ENCODE data around the gene TRPM1.
A peak's percentile ranks its signal among the peaks of the same experiment; 100 is the strongest.

Gene TRPM1

GRCh38 chr15:31014608-31014925 is 87.0 kb downstream of the TRPM1 start:
- peaks cover 4 to 8% of the 10 kb centered on the region in 2 experiments for H3K4me1 ChIP-seq (ENCODE audit: control insufficient read depth in 1 of 2, insufficient read depth in 2 of 2, low read length in 2 of 2)
- H2BK120ac ChIP-seq (ENCODE audit: insufficient read depth, low read length, poor library complexity): peak overlapping the region; percentile 83
- peaks cover 2% of the 10 kb centered on the region for H3K9me3 ChIP-seq (ENCODE audit: insufficient read depth, low read depth, low read length)
- H3K4ac ChIP-seq (ENCODE audit: low read depth, low read length): no peak overlapping the region
- H3K27ac ChIP-seq (ENCODE audit: low read depth, low read length): peak overlapping the region; percentile 75
- H3K14ac ChIP-seq (ENCODE audit: low read length): no peak overlapping the region
- no peak overlapping the region for H4K12ac ChIP-seq (ENCODE audit: low read depth, low read length)
- no peak overlapping the region for H3K4me2 ChIP-seq (ENCODE audit: low read length)
- H3K27me3 ChIP-seq (ENCODE audit: insufficient read depth, low read length): no peaks in the 10 kb centered on the region
- H3K18ac ChIP-seq (ENCODE audit: low read length): no peak overlapping the region
- H3K4me3 ChIP-seq (ENCODE audit: low read depth, low read length): no peak overlapping the region
- H3K36me3 ChIP-seq (ENCODE audit: control insufficient read depth in 1 of 2, insufficient read depth in 2 of 2, low read length in 2 of 2): peaks cover 0 to 2% of the 10 kb centered on the region in 2 experiments
- peak overlapping the region; percentile 7 for H4K8ac ChIP-seq (ENCODE audit: low read depth, low read length)
- no peak overlapping the region for H2AFZ ChIP-seq (ENCODE audit: insufficient read depth, low read length, poor library complexity)
- no peaks in the 10 kb centered on the region for H3K79me2 ChIP-seq (ENCODE audit: control insufficient read depth, insufficient read depth, low read length, poor library complexity)
- peak overlapping the region; percentile 2 for H2BK5ac ChIP-seq (ENCODE audit: low read depth, low read length, poor library complexity)
- no peak overlapping the region for H3K23ac ChIP-seq (ENCODE audit: low read length)
- H3K9ac ChIP-seq (ENCODE audit: low read length): no peak overlapping the region
- peaks cover 5% of the 10 kb centered on the region for H3K79me1 ChIP-seq (ENCODE audit: low read length)
- WGBS (ENCODE audit: extremely low coverage, insufficient coverage, insufficient read length): no CpG with 5 or more reads among the region's 2 CpGs
- no peak for DNase-seq
- peak overlapping the region; percentile 47 for H4K91ac ChIP-seq (ENCODE audit: low read depth, low read length)
- peak overlapping the region; percentile 7 for H2AK5ac ChIP-seq (ENCODE audit: low read length)
- H2BK12ac ChIP-seq (ENCODE audit: low read length): peak overlapping the region; percentile 31

GRCh38 chr15:31013863-31014607 is 87.5 kb downstream of the TRPM1 start:
- no peak overlapping the region for H4K8ac ChIP-seq (ENCODE audit: low read depth, low read length)
- H3K23ac ChIP-seq (ENCODE audit: low read length): no peak overlapping the region
- H4K91ac ChIP-seq (ENCODE audit: low read depth, low read length): peak overlapping the region; percentile 18

GRCh38 chr15:31012455-31012854 is 89.1 kb downstream of the TRPM1 start:
- Histone ChIP-seq H3K27ac (ENCODE audit: low read depth, low read length) (no peak overlapping the region), H2BK120ac (ENCODE audit: insufficient read depth, low read length, poor library complexity) (no peak overlapping the region), H2AK5ac (ENCODE audit: low read length) (no peak overlapping the region), H3K14ac (ENCODE audit: low read length) (no peak overlapping the region), H3K4ac (ENCODE audit: low read depth, low read length) (no peak overlapping the region), H3K9me3 (ENCODE audit: insufficient read depth, low read depth, low read length) (peaks cover 2% of the 10 kb centered on the region), H2AFZ (ENCODE audit: insufficient read depth, low read length, poor library complexity) (no peak overlapping the region), H2BK12ac (ENCODE audit: low read length) (no peak overlapping the region), H3K18ac (ENCODE audit: low read length) (no peak overlapping the region), H3K9ac (ENCODE audit: low read length) (no peak overlapping the region), H3K4me3 (ENCODE audit: low read depth, low read length) (no peak overlapping the region), H3K23ac (ENCODE audit: low read length) (no peak overlapping the region), H3K27me3 (ENCODE audit: insufficient read depth, low read length) (no peaks in the 10 kb centered on the region), H4K12ac (ENCODE audit: low read depth, low read length) (no peak overlapping the region), H4K91ac (ENCODE audit: low read depth, low read length) (no peak overlapping the region), H4K8ac (ENCODE audit: low read depth, low read length) (no peak overlapping the region), H3K4me1 (ENCODE audit: control insufficient read depth in 1 of 2, insufficient read depth in 2 of 2, low read length in 2 of 2) (peaks cover 4 to 8% of the 10 kb centered on the region in 2 experiments), H2BK5ac (ENCODE audit: low read depth, low read length, poor library complexity) (no peak overlapping the region), H3K79me2 (ENCODE audit: control insufficient read depth, insufficient read depth, low read length, poor library complexity) (no peaks in the 10 kb centered on the region), H3K36me3 (ENCODE audit: control insufficient read depth in 1 of 2, insufficient read depth in 2 of 2, low read length in 2 of 2) (peaks cover 0 to 2% of the 10 kb centered on the region in 2 experiments), H3K4me2 (ENCODE audit: low read length) (no peak overlapping the region), H3K79me1 (ENCODE audit: low read length) (peaks cover 5% of the 10 kb centered on the region)
- DNase-seq: no peak
- no CpG with 5 or more reads among the region's 2 CpGs for WGBS (ENCODE audit: extremely low coverage, insufficient coverage, insufficient read length)

More at GRCh38 chr15:31013863-31014607, 87.5 kb downstream of the TRPM1 start:
- Histone ChIP-seq H3K14ac (ENCODE audit: low read length) (peak overlapping the region; percentile 70), H3K4me2 (ENCODE audit: low read length) (no peak overlapping the region), H2AK5ac (ENCODE audit: low read length) (no peak overlapping the region), H3K27me3 (ENCODE audit: insufficient read depth, low read length) (no peaks in the 10 kb centered on the region), H3K9me3 (ENCODE audit: insufficient read depth, low read depth, low read length) (peaks cover 2% of the 10 kb centered on the region), H3K27ac (ENCODE audit: low read depth, low read length) (peak overlapping the region; percentile 75), H3K9ac (ENCODE audit: low read length) (no peak overlapping the region), H2BK120ac (ENCODE audit: insufficient read depth, low read length, poor library complexity) (no peak overlapping the region), H4K12ac (ENCODE audit: low read depth, low read length) (no peak overlapping the region), H2BK5ac (ENCODE audit: low read depth, low read length, poor library complexity) (no peak overlapping the region), H3K4ac (ENCODE audit: low read depth, low read length) (no peak overlapping the region), H3K36me3 (ENCODE audit: control insufficient read depth in 1 of 2, insufficient read depth in 2 of 2, low read length in 2 of 2) (peaks cover 0 to 2% of the 10 kb centered on the region in 2 experiments), H3K79me1 (ENCODE audit: low read length) (peaks cover 5% of the 10 kb centered on the region), H2BK12ac (ENCODE audit: low read length) (peak overlapping the region; percentile 43), H3K4me1 (ENCODE audit: control insufficient read depth in 1 of 2, insufficient read depth in 2 of 2, low read length in 2 of 2) (peaks cover 4 to 8% of the 10 kb centered on the region in 2 experiments), H3K4me3 (ENCODE audit: low read depth, low read length) (no peak overlapping the region), H2AFZ (ENCODE audit: insufficient read depth, low read length, poor library complexity) (no peak overlapping the region), H3K79me2 (ENCODE audit: control insufficient read depth, insufficient read depth, low read length, poor library complexity) (no peaks in the 10 kb centered on the region), H3K18ac (ENCODE audit: low read length) (no peak overlapping the region)
- no CpG with 5 or more reads among the region's 2 CpGs for WGBS (ENCODE audit: extremely low coverage, insufficient coverage, insufficient read length)
- DNase-seq: peak; percentile 54 to 92

GRCh38 chr15:31010036-31010435 is 91.5 kb downstream of the TRPM1 start:
- H2BK120ac ChIP-seq (ENCODE audit: insufficient read depth, low read length, poor library complexity): no peak overlapping the region
- H3K9ac ChIP-seq (ENCODE audit: low read length): no peak overlapping the region
- peaks cover 0 to 2% of the 10 kb centered on the region in 2 experiments for H3K36me3 ChIP-seq (ENCODE audit: control insufficient read depth in 1 of 2, insufficient read depth in 2 of 2, low read length in 2 of 2)
- H2BK12ac ChIP-seq (ENCODE audit: low read length): no peak overlapping the region
- H3K27ac ChIP-seq (ENCODE audit: low read depth, low read length): no peak overlapping the region
- no peak overlapping the region for H3K23ac ChIP-seq (ENCODE audit: low read length)
- H3K27me3 ChIP-seq (ENCODE audit: insufficient read depth, low read length): no peaks in the 10 kb centered on the region
- H3K4me2 ChIP-seq (ENCODE audit: low read length): no peak overlapping the region
- H2AK5ac ChIP-seq (ENCODE audit: low read length): no peak overlapping the region
- no peak overlapping the region for H4K91ac ChIP-seq (ENCODE audit: low read depth, low read length)
- DNase-seq: no peak
- no peak overlapping the region for H2BK5ac ChIP-seq (ENCODE audit: low read depth, low read length, poor library complexity)
- peaks cover 2% of the 10 kb centered on the region for H3K9me3 ChIP-seq (ENCODE audit: insufficient read depth, low read depth, low read length)
- no peak overlapping the region for H3K4me3 ChIP-seq (ENCODE audit: low read depth, low read length)
- WGBS (ENCODE audit: extremely low coverage, insufficient coverage, insufficient read length): no CpG with 5 or more reads among the region's 1 CpG
- H4K12ac ChIP-seq (ENCODE audit: low read depth, low read length): no peak overlapping the region
- no peak overlapping the region for H3K4ac ChIP-seq (ENCODE audit: low read depth, low read length)
- no peak overlapping the region for H3K18ac ChIP-seq (ENCODE audit: low read length)
- no peak overlapping the region for H4K8ac ChIP-seq (ENCODE audit: low read depth, low read length)
- H2AFZ ChIP-seq (ENCODE audit: insufficient read depth, low read length, poor library complexity): no peak overlapping the region
- peaks cover 5% of the 10 kb centered on the region for H3K79me1 ChIP-seq (ENCODE audit: low read length)
- peaks cover 4 to 8% of the 10 kb centered on the region in 2 experiments for H3K4me1 ChIP-seq (ENCODE audit: control insufficient read depth in 1 of 2, insufficient read depth in 2 of 2, low read length in 2 of 2)
- no peak overlapping the region for H3K14ac ChIP-seq (ENCODE audit: low read length)
- no peaks in the 10 kb centered on the region for H3K79me2 ChIP-seq (ENCODE audit: control insufficient read depth, insufficient read depth, low read length, poor library complexity)
